ENCODE measurements around the gene NISCH. TPM values are rescaled to one million over a fixed set of nuclear protein-coding genes. Genes with fewer than 3 reads are reported as not detected.

NISCH gene
- total RNA-seq, 1 donor: 70.6 TPM

GRCh38 chr3:52506266-52506966, 51.0 kb downstream of the NISCH start:
- DNase-seq (ENCODE audit: low read depth in 2 of 3, low spot score in 2 of 3): no peak

DNA sequence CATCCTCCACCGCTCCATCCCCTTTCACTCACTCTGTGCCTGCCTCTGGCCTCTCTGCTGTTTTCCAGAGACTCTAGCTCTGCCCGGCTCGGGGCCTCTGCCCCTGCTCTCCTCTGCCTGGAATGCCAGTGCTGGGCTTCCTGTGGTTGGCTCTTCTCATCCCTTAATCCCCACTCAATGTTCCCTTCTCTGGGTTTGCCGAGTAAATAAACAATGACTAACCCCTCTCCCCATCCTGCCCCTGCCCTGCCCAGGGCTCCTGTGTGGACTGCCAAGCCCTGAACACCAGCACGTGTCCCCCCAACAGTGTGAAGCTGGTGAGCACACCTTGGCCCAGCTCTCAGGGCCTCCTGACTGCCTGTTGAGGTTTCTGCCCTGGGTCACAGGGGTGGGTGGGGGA, 52.0 kb downstream of the NISCH start:
- DNase-seq (ENCODE audit: low read depth in 2 of 3, low spot score in 2 of 3): no peak

- no peak for DNase-seq (ENCODE audit: low read depth in 2 of 3, low spot score in 2 of 3)
Measured at GRCh38 chr3:52509753-52510328, 54.4 kb downstream of the NISCH start.

- DNase-seq (ENCODE audit: low read depth in 2 of 3, low spot score in 2 of 3): no peak
Measured at GRCh38 chr3:52511509-52511908, 56.1 kb downstream of the NISCH start.

- no peak for DNase-seq (ENCODE audit: low read depth in 2 of 3, low spot score in 2 of 3)
Measured at GRCh38 chr3:52512105-52512504, 56.7 kb downstream of the NISCH start.

DNA sequence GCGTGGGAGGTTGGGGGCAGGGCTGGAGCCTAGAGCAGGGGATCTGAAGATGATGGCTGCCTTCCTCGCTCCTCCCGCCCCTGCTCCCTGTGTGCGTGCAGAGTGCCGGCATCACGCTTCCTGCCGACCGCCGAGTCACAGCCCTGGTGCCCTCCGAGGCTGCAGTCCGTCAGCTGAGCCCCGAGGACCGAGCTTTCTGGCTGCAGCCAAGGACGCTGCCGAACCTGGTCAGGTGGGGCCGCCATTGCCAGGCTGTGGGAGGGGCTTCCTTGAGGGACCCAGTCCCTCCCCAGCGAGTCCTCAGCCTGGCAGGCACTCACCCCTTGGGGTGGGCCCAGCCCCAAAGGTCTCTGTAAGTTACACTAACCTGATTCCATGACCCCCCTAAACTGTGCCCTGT, 57.3 kb downstream of the NISCH start:
- no peak for DNase-seq (ENCODE audit: low read depth in 2 of 3, low spot score in 2 of 3)

GRCh38 chr3:52513281-52513680, 57.9 kb downstream of the NISCH start:
- DNase-seq (ENCODE audit: low read depth in 2 of 3, low spot score in 2 of 3): no peak

DNA sequence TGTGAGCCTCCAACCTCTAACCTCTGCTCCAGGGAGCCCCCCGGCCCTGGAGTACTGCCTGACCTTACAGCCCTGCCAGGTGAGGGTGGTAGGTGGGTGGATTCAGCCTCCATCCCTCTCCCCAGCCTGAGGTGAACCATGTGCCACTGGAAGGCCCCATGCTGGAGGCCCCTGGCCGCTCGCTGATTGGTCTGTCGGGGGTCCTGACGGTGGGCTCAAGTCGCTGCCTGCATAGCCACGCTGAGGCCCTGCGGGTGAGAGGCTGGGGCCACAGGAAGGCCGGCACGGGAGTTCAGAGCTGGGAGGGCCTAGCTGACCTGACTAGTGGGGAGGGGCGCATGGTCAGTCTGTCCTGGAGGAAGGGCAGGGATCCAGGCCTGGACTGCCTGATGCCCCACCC, 59.2 kb downstream of the NISCH start:
- no peak for DNase-seq (ENCODE audit: low read depth in 2 of 3, low spot score in 2 of 3)

GRCh38 chr3:52515192-52515591, 59.8 kb downstream of the NISCH start:
- DNase-seq (ENCODE audit: low read depth in 2 of 3, low spot score in 2 of 3): no peak

- no peak for DNase-seq (ENCODE audit: low read depth in 2 of 3, low spot score in 2 of 3)
Measured at GRCh38 chr3:52516509-52517195, 61.2 kb downstream of the NISCH start.

GRCh38 chr3:52517796-52518722, 62.7 kb downstream of the NISCH start:
- no peak for DNase-seq (ENCODE audit: low read depth in 2 of 3, low spot score in 2 of 3)

- no peak for DNase-seq (ENCODE audit: low read depth in 2 of 3, low spot score in 2 of 3)
Measured at GRCh38 chr3:52518723-52519444, 63.5 kb downstream of the NISCH start.

- no peak for DNase-seq (ENCODE audit: low read depth in 2 of 3, low spot score in 2 of 3)
Measured at GRCh38 chr3:52519445-52520140, 64.2 kb downstream of the NISCH start.

GRCh38 chr3:52520141-52520667, 64.8 kb downstream of the NISCH start:
- no peak for DNase-seq (ENCODE audit: low read depth in 2 of 3, low spot score in 2 of 3)

DNA sequence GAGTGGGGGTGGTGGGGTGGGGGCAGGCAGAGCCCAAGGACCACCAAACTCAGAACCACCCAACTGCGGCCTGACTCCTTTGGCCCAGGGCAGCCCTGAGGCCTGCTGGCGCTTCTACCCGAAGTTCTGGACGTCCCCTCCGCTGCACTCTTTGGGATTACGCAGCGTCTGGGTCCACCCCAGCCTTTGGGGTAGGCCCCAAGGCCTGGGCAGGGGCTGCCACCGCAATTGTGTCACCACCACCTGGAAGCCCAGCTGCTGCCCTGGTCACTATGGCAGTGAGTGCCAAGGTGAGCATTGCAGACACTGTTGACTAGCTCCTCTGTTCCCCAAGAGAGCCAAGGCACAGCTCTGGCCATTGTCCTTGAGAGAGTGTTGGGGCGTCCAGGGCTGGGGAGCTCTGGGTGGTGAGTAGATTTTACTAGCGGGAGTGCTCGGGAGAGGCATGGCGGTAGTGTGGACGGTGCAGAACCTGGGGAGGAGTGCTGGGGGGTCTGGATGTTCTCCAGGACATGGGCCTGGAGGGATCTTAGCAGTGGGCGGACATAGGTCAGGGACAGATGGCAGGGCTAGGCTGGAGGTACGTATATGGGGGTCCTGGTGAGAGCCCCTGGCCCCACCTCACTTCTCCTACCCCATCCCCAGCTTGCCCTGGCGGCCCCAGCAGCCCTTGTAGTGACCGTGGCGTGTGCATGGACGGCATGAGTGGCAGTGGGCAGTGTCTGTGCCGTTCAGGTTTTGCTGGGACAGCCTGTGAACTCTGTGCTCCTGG, 65.5 kb downstream of the NISCH start:
- DNase-seq (ENCODE audit: low read depth in 2 of 3, low spot score in 2 of 3): no peak

DNA sequence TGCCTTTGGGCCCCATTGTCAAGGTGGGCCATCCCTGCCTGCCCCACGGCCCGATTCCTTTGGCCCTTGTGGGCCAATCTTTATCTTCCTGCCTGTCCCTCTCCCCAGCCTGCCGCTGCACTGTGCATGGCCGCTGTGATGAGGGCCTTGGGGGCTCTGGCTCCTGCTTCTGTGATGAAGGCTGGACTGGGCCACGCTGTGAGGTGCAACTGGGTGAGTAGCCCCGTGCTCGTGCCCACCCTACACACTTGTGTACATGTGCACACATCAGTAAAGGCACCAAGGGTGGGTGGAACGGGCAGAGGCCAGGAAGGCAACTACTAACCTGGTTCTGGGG, 66.1 kb downstream of the NISCH start:
- no peak for DNase-seq (ENCODE audit: low read depth in 2 of 3, low spot score in 2 of 3)

GRCh38 chr3:52521881-52522650, 66.7 kb downstream of the NISCH start:
- no peak for DNase-seq (ENCODE audit: low read depth in 2 of 3, low spot score in 2 of 3)

GRCh38 chr3:52522651-52523251, 67.3 kb downstream of the NISCH start:
- no peak for DNase-seq (ENCODE audit: low read depth in 2 of 3, low spot score in 2 of 3)
